ENCODE measurements around the gene PLCD3. TPM values are rescaled to one million over a fixed set of nuclear protein-coding genes. Genes with fewer than 3 reads are reported as not detected.

PLCD3 gene
- total and polyA plus RNA-seq, 2 of the 13 experiments (the other 11 are each of a cell fraction or from before 2014, with no cell fraction given), result 11.3 to 39.1 TPM

DNA sequence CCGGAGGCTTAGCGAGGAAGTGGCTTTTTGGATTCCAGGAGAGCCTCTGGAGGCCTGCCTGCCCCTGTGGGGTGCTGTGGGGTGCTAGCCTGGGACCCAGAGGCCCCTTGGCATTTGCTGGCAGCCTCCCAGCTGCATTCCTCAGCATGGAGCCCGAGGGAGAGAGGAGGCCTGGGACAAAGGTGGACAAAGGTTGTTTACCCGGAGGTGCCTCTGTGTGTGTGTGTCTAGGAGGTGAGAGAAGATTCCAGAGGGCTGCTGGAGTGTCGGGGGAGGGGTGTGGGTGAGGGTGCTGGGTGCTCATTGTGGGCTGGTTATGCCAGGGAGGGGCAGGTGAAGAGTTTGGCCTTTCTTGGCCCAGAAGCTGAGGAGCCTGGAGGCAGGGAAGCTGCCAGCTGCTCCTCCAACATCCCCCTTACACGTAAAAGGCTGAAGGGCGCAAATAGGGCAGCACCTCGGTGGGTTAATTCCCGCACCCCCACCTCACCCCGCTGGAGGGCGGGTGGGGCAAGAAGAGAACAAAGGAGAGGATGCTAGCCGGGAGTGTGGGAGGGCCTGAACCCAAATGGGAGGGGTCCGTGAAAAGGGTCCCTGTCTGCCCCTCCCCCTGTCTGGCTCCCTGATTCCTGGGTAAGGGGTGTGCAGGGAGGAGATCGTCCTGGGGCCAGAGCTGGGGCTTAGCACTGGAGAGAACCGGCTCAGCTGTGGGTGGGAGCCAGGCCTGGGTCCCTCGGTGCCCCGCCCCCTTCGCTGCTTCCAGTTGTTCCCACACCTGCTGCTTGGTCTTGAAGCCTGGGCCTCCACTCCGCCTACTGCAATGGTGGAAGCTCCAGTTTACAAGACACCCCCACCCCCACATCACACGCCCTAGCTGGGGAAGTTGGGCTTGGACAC lies 39.3 kb upstream of the PLCD3 start (continued):
- TF ChIP-seq ZBTB21 (CRISPR knock-in tag; IDR thresholded peaks at IDR 0.05), result no peak
- TF ChIP-seq PCBP1 (IDR thresholded peaks at IDR 0.05; ENCODE audit: borderline replicate concordance, low read depth, low read length), result 0 out of 2 replicates have a peak, but pooled peaks have one; percentile 66
- TF ChIP-seq ZNF691 (CRISPR knock-in tag; IDR thresholded peaks at IDR 0.05; ENCODE audit: borderline replicate concordance, low read depth), result peak; percentile 63; the same call in 1 of the 2 replicates
- no peak for TF ChIP-seq ZNF781 (CRISPR knock-in tag; IDR thresholded peaks at IDR 0.05; ENCODE audit: borderline replicate concordance, not compliant biosample characterization)
- no peak for TF ChIP-seq TEAD2 (CRISPR knock-in tag; IDR thresholded peaks at IDR 0.05)
- no peak for TF ChIP-seq FLYWCH1 (CRISPR knock-in tag; IDR thresholded peaks at IDR 0.05)
- no peak for TF ChIP-seq SATB2 (CRISPR knock-in tag; IDR thresholded peaks at IDR 0.05)
- TF ChIP-seq NFYC (CRISPR knock-in tag; IDR thresholded peaks at IDR 0.05), result peak; percentile 41; the same call in 1 of the 2 replicates
- no peak for TF ChIP-seq FOSL1 (CRISPR knock-in tag; IDR thresholded peaks at IDR 0.05; ENCODE audit: borderline replicate concordance)
- no peak for TF ChIP-seq ARNT2 (CRISPR knock-in tag; IDR thresholded peaks at IDR 0.05; ENCODE audit: low read depth)
- TF ChIP-seq SMC3 (IDR thresholded peaks at IDR 0.05; ENCODE audit: low read length), result no peak
- TF ChIP-seq KLF12 (CRISPR knock-in tag; IDR thresholded peaks at IDR 0.05; ENCODE audit: borderline replicate concordance), result no peak
- TF ChIP-seq ZNF792 (CRISPR knock-in tag; IDR thresholded peaks at IDR 0.05), result peak; percentile 64
- 0 out of 2 replicates have a peak, but pooled peaks have one; percentile 49 for TF ChIP-seq SP2 (CRISPR knock-in tag; IDR thresholded peaks at IDR 0.05)
- peak; percentile 62; the same call in 1 of the 2 replicates for TF ChIP-seq ZNF234 (CRISPR knock-in tag; conservative IDR thresholded peaks at IDR 0.05)
- TF ChIP-seq NFATC3 (CRISPR knock-in tag; IDR thresholded peaks at IDR 0.05), result no peak; the same call in none of the 2 replicates
- TF ChIP-seq, protein P1, sequence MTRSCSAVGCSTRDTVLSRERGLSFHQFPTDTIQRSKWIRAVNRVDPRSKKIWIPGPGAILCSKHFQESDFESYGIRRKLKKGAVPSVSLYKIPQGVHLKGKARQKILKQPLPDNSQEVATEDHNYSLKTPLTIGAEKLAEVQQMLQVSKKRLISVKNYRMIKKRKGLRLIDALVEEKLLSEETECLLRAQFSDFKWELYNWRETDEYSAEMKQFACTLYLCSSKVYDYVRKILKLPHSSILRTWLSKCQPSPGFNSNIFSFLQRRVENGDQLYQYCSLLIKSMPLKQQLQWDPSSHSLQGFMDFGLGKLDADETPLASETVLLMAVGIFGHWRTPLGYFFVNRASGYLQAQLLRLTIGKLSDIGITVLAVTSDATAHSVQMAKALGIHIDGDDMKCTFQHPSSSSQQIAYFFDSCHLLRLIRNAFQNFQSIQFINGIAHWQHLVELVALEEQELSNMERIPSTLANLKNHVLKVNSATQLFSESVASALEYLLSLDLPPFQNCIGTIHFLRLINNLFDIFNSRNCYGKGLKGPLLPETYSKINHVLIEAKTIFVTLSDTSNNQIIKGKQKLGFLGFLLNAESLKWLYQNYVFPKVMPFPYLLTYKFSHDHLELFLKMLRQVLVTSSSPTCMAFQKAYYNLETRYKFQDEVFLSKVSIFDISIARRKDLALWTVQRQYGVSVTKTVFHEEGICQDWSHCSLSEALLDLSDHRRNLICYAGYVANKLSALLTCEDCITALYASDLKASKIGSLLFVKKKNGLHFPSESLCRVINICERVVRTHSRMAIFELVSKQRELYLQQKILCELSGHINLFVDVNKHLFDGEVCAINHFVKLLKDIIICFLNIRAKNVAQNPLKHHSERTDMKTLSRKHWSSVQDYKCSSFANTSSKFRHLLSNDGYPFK (CRISPR knock-in tag; IDR thresholded peaks at IDR 0.05; ENCODE audit: borderline replicate concordance), result peak; percentile 38; the same call in 1 of the 2 replicates
- TF ChIP-seq HDAC1 (CRISPR knock-in tag; IDR thresholded peaks at IDR 0.05), result peak; percentile 91
- TF ChIP-seq ZC3H4 (CRISPR knock-in tag; IDR thresholded peaks at IDR 0.05; ENCODE audit: borderline replicate concordance), result peak; percentile 7
- TF ChIP-seq, protein P2, sequence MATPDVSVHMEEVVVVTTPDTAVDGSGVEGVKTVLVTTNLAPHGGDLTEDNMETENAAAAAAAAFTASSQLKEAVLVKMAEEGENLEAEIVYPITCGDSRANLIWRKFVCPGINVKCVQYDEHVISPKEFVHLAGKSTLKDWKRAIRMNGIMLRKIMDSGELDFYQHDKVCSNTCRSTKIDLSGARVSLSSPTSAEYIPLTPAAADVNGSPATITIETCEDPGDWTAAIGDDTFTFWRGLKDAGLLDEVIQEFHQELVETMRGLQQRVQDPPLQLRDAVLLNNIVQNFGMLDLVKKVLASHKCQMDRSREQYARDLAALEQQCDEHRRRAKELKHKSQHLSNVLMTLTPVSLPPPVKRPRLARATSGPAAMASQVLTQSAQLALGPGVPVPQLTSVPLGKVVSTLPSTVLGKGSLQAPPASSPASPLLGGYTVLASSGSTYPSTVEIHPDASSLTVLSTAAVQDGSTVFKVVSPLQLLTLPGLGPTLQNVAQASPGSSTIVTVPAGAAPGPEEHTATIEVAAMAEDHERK (CRISPR knock-in tag; IDR thresholded peaks at IDR 0.05; ENCODE audit: low read depth), result 0 out of 2 replicates have a peak, but pooled peaks have one; percentile 42
